WTC11 (cell line): ENCODE results near the gene TLX2. TPM values are rescaled to one million over a fixed set of nuclear protein-coding genes. Genes with fewer than 3 reads are reported as not detected.
"Not testable (repeated sequence)": the region's sequence is repeated elsewhere in the genome, so short reads cannot be mapped to it uniquely, and the experiment has no call there.

Experiments used
- ATAC-seq: fragments of 200-7000 bp; cut with Tn5 transposase; 2 replicates; pipeline ENCODE4 v1.10.0; 2021; ENCODE audit warnings: mild to moderate bottlenecking, moderate library complexity
- CTCF ChIA-PET: fragments of 300-600 bp; sonication (Branson Sonifier 250); formaldehyde crosslinking; loops from one replicate; lab custom pipeline; 2021; ENCODE audit warnings: antibody characterized with exemption; lab: Charles Lee
- POLR2A ChIA-PET: fragments of 350-600 bp; sonication (Branson Sonifier 250); formaldehyde crosslinking; loops from one replicate; lab custom pipeline; 2021; ENCODE audit warnings: antibody characterized with exemption; lab: Charles Lee
- DNase-seq: peaks from one replicate; pipeline ENCODE4 v3.0.0; 2021; ENCODE audit warnings: low spot score
- H3K27ac Mint-ChIP-seq: 2 replicates; pipeline ENCODE4 v1.8.0; 2021; ENCODE audit warnings: mixed read lengths
- H3K27me3 Mint-ChIP-seq: 2 replicates; pipeline ENCODE4 v1.8.0; 2021; ENCODE audit warnings: low read depth, mild to moderate bottlenecking, moderate library complexity, mixed read lengths
- H3K36me3 Mint-ChIP-seq: 2 replicates; pipeline ENCODE4 v1.8.0; 2021; ENCODE audit warnings: mixed read lengths
- H3K4me1 Mint-ChIP-seq: 2 replicates; pipeline ENCODE4 v1.8.0; 2022; ENCODE audit warnings: mixed read lengths
- H3K4me3 Mint-ChIP-seq: 2 replicates; pipeline ENCODE4 v1.8.0; 2021; ENCODE audit warnings: mild to moderate bottlenecking, moderate library complexity, mixed read lengths
- H3K9me3 Mint-ChIP-seq: 2 replicates; pipeline ENCODE4 v1.8.0; 2021; ENCODE audit warnings: mixed read lengths
- ATF2 ChIP-seq: sonication (generic); formaldehyde crosslinking; IDR thresholded peaks from 2 replicates; pipeline ENCODE4 v1.8.1; 2022; ENCODE audit warnings: low read depth, missing genetic modification reagents, borderline replicate concordance
- CTCF ChIP-seq: fragments of 200-600 bp; IDR thresholded peaks from 2 replicates; pipeline ENCODE4 v1.8.0; 2022; ENCODE audit warnings: antibody characterized with exemption
- E2F5 ChIP-seq: sonication (generic); formaldehyde crosslinking; IDR thresholded peaks from 2 replicates; pipeline ENCODE4 v1.8.1; 2022; ENCODE audit warnings: mild to moderate bottlenecking, moderate library complexity, missing genetic modification reagents
- ERG ChIP-seq: fragments of 250-450 bp; sonication (Bioruptor Pico); IDR thresholded peaks from 2 replicates; pipeline ENCODE4 v1.8.0; 2021; ENCODE audit warnings: mild to moderate bottlenecking
- FOXJ3 ChIP-seq: sonication (generic); formaldehyde crosslinking; IDR thresholded peaks from 2 replicates; pipeline ENCODE4 v1.9.0; 2021; ENCODE audit warnings: missing genetic modification reagents, mild to moderate bottlenecking, borderline replicate concordance
- FOXP1 ChIP-seq: sonication (generic); formaldehyde crosslinking; IDR thresholded peaks from 2 replicates; pipeline ENCODE4 v1.8.0; 2022; ENCODE audit warnings: missing genetic modification reagents, mild to moderate bottlenecking, moderate library complexity, borderline replicate concordance
- FOXP4 ChIP-seq: sonication (generic); formaldehyde crosslinking; IDR thresholded peaks from 2 replicates; pipeline ENCODE4 v1.8.0; 2022; ENCODE audit warnings: mild to moderate bottlenecking, missing genetic modification reagents
- GTF2I ChIP-seq: fragments of 250-450 bp; sonication (Bioruptor Pico); conservative IDR thresholded peaks from 2 replicates; pipeline ENCODE4 v1.4.0; 2021; ENCODE audit warnings: mild to moderate bottlenecking
- IRF1 ChIP-seq: sonication (generic); formaldehyde crosslinking; IDR thresholded peaks from 2 replicates; pipeline ENCODE4 v1.8.0; 2023; ENCODE audit warnings: missing genetic modification reagents
- JAZF1 ChIP-seq: fragments of 250-450 bp; sonication (Bioruptor Pico); IDR thresholded peaks from 2 replicates; pipeline ENCODE4 v1.9.0; 2021; ENCODE audit warnings: moderate library complexity, mild to moderate bottlenecking, inconsistent platforms
- KAT7 ChIP-seq: sonication (generic); formaldehyde crosslinking; IDR thresholded peaks from 2 replicates; pipeline ENCODE4 v1.8.1; 2023; ENCODE audit warnings: missing genetic modification reagents, mild to moderate bottlenecking, borderline replicate concordance
- NR2C2 ChIP-seq: sonication (generic); formaldehyde crosslinking; IDR thresholded peaks from 2 replicates; pipeline ENCODE4 v1.8.0; 2022; ENCODE audit warnings: mild to moderate bottlenecking, missing genetic modification reagents
- USF2 ChIP-seq: sonication (generic); formaldehyde crosslinking; IDR thresholded peaks from 2 replicates; pipeline ENCODE4 v1.8.1; 2023; ENCODE audit warnings: mild to moderate bottlenecking, missing genetic modification reagents, moderate library complexity
- ZNF138 ChIP-seq: sonication (generic); formaldehyde crosslinking; conservative IDR thresholded peaks from 2 replicates; pipeline ENCODE4 v1.8.1; 2022; ENCODE audit warnings: mild to moderate bottlenecking, moderate library complexity, missing genetic modification reagents
- ZNF263 ChIP-seq: sonication (generic); formaldehyde crosslinking; IDR thresholded peaks from 2 replicates; pipeline ENCODE4 v1.8.1; 2022; ENCODE audit warnings: low read depth, mild to moderate bottlenecking, moderate library complexity, missing genetic modification reagents
- ZNF281 ChIP-seq: sonication (generic); formaldehyde crosslinking; IDR thresholded peaks from 2 replicates; pipeline ENCODE4 v1.8.0; 2023; ENCODE audit warnings: mild to moderate bottlenecking, missing genetic modification reagents
- total RNA-seq: library from RNA; stranded (reverse); gene quantifications from 3 replicates; pipeline ENCODE4 v1.2.3, GENCODE V29; 2021

Gene TLX2
- total RNA-seq, 1 experiment from 2014 or later = 0.26 TPM

GRCh38 chr2:74561022-74561421 lies 46.8 kb downstream of the TLX2 start:
- H3K27me3 Mint-ChIP-seq = peaks cover 59% of the 10 kb centered on the region
- H3K9me3 Mint-ChIP-seq, DNase-seq, H3K27ac Mint-ChIP-seq, H3K4me3 Mint-ChIP-seq, ATAC-seq, H3K36me3 Mint-ChIP-seq, POLR2A ChIA-PET: not testable (repeated sequence)
- CTCF ChIA-PET = interaction anchor here (1.4 to 1.6 kb wide), 2 partner anchors 11 to 88 kb away, joined by 4 to 8 read pairs; partner anchors contain the start of gene MRPL53
- peaks cover 13% of the 10 kb centered on the region for H3K4me1 Mint-ChIP-seq
- TF ChIP-seq ZNF263 (CRISPR knock-in tag) = peak; percentile 83; the same call in 1 of the 2 replicates

GRCh38 chr2:74562126-74562775 lies 48.0 kb downstream of the TLX2 start:
- no peak for ATAC-seq
- Mint-ChIP-seq H3K4me1 (peaks cover 13% of the 10 kb centered on the region), H3K27ac (no peak overlapping the region), H3K4me3 (no peak overlapping the region), H3K36me3 (no peaks in the 10 kb centered on the region), H3K27me3 (peaks cover 52% of the 10 kb centered on the region), H3K9me3 (no peaks in the 10 kb centered on the region)
- no peak for TF ChIP-seq CTCF
- TF ChIP-seq E2F5 (CRISPR knock-in tag) = no peak
- no peak for TF ChIP-seq NR2C2
- no peak for TF ChIP-seq FOXJ3 (CRISPR knock-in tag)
- no peak for TF ChIP-seq ATF2 (CRISPR knock-in tag)
- TF ChIP-seq JAZF1 = no peak
- no peak for TF ChIP-seq GTF2I (CRISPR knock-in tag)
- TF ChIP-seq FOXP1 (CRISPR knock-in tag) = no peak
- no peak for TF ChIP-seq ZNF138 (CRISPR knock-in tag)
- TF ChIP-seq IRF1 (CRISPR knock-in tag) = no peak
- no peak for TF ChIP-seq USF2 (CRISPR knock-in tag)
- TF ChIP-seq ZNF281 (CRISPR knock-in tag) = no peak
- TF ChIP-seq FOXP4 = no peak
- no peak for TF ChIP-seq ERG
- no peak for TF ChIP-seq KAT7 (CRISPR knock-in tag)
- DNase-seq = no peak
- ChIA-PET POLR2A (no interaction called here), CTCF (no interaction called here)
